ENCODE data around the gene HIVEP3.

GRCh38 chr1:41652384-41653265 is 266.1 kb downstream of the HIVEP3 start:
- TF ChIP-seq CTCF (conservative IDR thresholded peaks at IDR 0.05; ENCODE audit: low read depth, low read length), result no peak
- TF ChIP-seq EZH2 (IDR thresholded peaks at IDR 0.05; ENCODE audit: borderline replicate concordance, low read depth, low read length, poor library complexity, severe bottlenecking), result no peak
